ENCODE results near the gene ISY1.

The ISY1 gene

DNA sequence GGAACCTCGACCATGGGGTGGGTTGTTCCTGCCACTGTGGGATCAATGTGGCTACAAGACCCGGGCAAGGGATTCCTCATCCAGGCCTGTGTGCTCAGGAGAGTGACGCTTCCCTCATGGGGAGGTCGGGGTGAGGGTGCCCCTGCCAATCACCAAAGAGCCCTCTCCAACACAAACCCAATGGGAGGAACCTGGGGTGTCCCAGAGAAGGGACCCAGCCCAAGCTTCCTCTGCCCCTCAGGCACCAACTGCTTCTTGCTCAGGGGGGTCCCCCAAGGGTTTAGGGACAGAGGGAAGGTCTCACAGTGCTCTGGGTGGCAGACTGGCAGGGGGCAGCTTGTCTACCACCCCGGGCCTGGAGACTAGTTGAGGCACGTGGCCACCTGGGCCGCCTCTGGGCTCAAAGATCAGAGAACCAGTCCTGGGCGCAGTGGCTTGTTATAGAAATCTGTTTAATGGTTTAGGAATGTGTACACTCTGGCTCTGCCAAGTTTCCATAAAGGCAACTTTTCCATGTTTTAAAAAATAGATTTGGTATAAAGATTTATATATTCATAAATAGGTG is 73.6 kb downstream of the ISY1 start:
- no peak for DNase-seq (ENCODE audit: low spot score)

DNA sequence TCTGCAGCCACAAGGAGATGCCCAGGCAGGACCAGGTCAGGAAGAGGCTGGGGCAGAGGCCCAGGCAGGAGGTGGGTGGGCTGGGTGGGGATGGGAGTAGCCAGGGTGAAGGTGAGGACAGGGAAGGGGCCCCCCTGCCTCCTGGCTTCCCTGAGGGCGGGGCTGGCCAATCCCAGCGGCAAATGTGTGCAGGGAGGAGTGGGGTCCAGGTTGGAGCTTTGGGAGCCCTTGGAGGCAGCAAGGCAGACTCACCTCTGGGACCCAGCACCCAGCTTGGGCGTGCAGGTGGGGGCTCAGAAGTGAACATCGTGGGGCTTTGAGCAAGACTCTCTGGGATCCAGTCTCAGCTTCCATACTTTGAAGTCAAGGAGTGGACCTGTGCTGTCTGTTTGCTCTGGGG is 75.0 kb downstream of the ISY1 start:
- DNase-seq (ENCODE audit: low spot score) = no peak

DNA sequence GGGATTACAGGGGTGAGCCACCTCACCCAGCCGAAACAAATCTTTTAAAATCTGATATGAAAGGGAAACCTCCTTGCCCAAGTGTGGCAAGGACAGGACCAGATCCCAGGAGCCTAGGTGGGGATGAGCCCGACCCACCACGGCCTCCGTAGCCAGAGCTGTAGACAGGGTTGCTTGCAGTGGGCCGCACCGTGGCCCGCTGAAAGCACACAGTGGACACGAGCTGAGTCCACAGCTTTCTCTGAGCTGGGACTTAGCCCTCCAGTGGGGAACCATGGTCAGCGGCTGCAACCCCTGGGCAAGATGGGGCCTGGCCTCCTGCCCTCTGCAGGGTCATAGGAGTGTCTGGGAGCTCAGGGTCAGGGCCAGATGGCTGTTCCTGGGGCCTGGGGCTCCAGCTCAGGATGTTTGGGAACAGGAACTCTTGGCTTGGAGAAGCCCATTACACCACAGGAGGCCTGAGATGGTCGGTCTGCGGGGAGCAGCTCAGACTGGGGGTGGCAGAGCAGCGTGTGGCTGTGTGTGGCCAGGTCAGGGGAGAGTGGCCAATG is 75.6 kb downstream of the ISY1 start:
- DNase-seq (ENCODE audit: low spot score) = no peak

- DNase-seq (ENCODE audit: low spot score) = no peak
Observed at GRCh38 chr3:129084501-129084900, 76.4 kb downstream of the ISY1 start.

DNA sequence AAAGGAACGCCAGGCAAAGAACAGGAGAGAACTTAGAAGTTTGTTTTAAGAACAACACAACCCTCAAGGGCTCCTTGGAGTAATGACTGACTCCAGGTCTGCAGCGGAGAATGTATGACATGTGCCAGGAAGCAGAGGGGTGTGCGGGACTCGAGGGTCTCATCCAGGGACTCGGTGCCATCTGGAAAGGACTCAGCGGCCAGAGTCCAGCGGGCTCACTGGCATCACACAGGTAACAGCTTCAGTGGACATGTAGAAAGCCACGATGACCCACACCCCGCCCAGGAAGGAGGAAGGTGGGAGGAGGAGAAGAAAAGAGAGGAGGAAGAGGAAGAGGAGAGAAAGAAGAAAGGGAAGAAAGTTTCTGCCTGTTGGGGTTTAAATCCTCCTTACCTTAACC is 78.8 kb downstream of the ISY1 start:
- DNase-seq (ENCODE audit: low spot score) = no peak

DNA sequence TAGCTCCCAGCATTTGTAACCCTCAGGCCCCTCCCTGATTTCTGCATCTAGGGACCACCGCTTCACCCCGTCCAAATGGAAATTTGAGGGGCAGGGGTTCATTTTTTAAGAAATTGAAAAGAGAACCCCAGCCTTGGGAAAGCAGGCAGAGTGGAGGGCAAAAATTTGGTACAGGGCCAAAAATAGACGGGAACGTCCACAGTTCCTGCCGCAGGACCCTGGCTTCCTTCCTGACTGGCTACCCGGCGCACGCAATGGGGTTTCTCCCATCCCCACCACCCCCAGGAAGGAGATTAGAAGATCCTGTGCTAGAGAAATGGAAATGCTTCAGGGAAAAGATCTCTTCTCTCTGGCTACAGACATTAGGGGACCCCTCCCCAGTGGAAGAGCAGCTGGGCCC is 79.4 kb downstream of the ISY1 start:
- DNase-seq (ENCODE audit: low spot score) = no peak

GRCh38 chr3:129078510-129078909 is 82.4 kb downstream of the ISY1 start:
- DNase-seq (ENCODE audit: low spot score) = no peak

Data from hematopoietic multipotent progenitor cell treated with erythropoietin and hydrocortisone succinate and interleukin-3 and kit ligand, for 17 days (in vitro differentiated cells).